ENCODE results near the gene CEMIP.

CEMIP gene

GRCh38 chr15:80916056-80916455 lies 136.9 kb downstream of the CEMIP start:
- no peak for DNase-seq

DNA sequence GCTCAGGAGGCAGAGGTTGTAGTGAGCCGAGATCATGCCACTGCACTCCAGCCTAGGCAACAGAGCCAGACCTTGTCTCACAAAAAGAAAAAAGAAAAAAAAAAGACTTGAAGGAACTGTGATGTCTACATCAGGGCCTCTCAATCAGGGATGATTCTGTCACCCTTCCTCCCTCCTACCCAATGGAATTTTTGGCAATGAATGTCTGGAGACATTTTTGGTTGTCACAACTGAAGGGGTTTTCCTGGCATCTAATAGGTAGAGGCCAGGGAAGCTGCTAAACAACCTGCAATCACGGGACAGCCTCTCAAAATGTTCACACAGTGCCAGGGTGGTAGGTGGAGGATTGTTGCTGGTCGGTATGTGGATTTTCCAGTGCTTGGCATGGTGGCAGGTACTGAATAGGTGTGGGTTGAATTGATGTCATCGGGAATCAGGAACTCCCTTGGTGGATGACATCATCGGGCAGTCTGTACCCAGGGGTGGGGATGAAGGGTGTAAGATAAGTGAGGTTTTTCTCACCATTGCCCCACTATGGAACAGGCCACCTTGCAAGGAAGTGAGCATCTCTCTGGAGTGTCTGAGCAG lies 139.1 kb downstream of the CEMIP start:
- no peak for DNase-seq
- intact Hi-C loops (cut with DNase I): no loop called here

More at GRCh38 chr15:80916056-80916455, 136.9 kb downstream of the CEMIP start:
- intact Hi-C loops (cut with DNase I): no loop called here

DNA sequence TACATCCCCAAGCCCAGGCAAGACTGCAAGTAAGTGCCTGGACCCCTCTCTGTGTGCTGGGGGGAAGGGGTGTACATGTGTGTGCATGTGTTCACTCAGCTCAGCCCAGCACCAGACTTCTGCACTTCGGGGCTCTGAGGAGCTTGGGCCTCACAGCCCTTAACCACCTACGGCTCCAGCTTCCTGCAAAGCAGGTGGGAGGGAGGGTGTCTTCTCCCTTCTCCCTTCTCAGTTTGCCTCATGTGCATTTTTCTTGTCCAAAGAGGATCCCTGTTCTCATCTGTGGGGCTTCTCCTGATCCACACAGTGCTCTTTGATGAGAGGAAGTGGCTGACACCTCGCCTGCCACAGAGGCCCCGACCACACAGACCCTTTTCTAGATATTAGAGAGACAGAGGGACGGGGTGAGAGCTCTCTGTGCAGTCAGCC lies 141.1 kb downstream of the CEMIP start:
- no peak for DNase-seq
- intact Hi-C loops (cut with DNase I): no loop called here

DNA sequence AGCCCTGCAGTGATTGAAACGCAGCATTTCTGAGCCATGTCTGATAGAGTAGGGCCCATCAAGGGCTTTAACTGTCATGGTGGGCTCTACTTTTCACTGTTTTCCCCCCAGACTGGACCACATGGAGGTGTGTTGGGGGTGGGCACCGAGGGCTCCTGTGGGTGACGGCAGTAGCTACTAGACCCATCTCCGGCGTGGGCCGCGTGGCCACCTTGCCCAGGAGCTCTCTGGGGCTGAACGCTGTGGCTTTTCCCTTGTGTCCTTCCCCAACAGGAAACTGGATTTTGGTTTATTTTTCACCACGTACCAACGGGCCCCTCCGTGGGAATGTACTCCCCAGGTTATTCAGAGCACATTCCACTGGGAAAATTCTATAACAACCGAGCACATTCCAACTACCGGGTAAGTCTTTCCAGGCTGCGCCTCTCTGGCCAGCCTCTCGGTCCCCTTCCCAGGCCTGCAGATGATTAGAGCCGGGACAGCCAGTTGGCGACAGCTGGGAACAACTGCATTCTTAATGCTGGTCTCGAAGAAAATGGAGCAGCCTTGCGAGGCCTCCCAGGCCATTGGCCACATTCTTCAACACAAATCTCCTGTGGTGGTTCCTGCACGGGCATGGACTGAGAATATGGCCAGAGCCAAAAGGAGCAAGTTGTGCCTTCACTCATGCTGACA lies 142.7 kb downstream of the CEMIP start:
- intact Hi-C loops (cut with DNase I): no loop called here
- DNase-seq: no peak

- intact Hi-C loops (cut with DNase I): no loop called here
- no peak for DNase-seq
Observed at GRCh38 chr15:80923668-80924067, 144.5 kb downstream of the CEMIP start.

- no peak for DNase-seq
- intact Hi-C loops (cut with DNase I): no loop called here
Observed at GRCh38 chr15:80924278-80924677, 145.1 kb downstream of the CEMIP start.

DNA sequence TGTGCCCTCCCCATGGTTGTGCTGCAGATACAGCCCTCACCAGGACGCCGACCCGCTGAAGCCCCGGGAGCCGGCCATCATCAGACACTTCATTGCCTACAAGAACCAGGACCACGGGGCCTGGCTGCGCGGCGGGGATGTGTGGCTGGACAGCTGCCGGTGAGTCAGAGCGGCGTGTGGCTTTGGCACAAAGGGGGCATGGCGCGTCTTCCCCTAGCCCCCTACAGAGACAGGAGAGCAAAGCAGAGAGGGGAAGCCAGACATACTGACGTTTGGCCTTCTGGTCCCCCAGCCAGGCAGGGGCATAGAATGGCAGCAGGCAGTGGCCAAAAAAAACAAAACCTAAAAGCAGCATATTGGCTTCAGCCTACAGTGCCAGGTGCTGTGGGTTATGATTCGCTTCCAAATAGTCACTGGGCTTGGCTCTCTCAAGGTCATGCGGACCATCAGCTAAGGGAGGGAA lies 146.5 kb downstream of the CEMIP start:
- intact Hi-C loops (cut with DNase I): no loop called here
- DNase-seq: peak in 1 of 10 donors; percentile 68

DNA sequence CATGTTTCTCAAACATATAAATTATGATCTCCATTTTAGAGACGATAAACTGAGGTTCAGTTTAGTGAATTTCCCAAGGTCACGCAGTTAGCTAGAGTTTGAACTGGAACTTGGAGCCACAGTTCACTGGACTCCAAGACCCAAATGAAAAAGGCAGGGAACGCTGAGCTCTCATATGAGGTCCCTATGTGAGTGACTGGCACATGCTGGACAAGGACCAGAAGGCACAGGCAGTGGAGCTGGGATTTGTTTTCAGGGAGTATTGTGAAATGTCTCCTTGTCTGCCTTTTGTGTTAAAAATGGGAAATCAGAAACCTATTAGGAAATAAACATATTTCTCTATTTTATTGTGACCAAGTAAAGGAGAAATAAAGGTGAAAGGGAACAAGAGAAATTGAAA lies 147.0 kb downstream of the CEMIP start:
- no peak for DNase-seq
- intact Hi-C loops (cut with DNase I): no loop called here

DNA sequence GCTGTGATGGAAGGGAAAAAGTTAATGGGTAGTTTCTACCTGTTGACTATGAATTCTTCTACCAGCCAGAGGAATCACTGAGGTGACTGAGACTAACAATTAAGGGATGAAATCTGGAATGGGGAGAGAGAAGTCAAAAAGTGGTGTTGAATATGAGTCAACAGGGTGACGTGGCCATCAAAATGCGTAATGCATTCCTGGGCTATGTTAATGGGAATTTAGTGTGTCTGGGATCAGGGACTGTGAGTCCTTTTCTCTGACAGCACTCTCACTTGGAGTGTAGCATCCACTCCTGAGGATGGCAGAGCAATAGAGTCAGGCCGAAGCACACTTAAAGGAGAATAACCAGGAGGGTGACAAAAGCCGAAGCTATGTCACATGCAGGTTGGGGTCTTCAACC lies 150.1 kb downstream of the CEMIP start:
- intact Hi-C loops (cut with DNase I): no loop called here
- no peak for DNase-seq

DNA sequence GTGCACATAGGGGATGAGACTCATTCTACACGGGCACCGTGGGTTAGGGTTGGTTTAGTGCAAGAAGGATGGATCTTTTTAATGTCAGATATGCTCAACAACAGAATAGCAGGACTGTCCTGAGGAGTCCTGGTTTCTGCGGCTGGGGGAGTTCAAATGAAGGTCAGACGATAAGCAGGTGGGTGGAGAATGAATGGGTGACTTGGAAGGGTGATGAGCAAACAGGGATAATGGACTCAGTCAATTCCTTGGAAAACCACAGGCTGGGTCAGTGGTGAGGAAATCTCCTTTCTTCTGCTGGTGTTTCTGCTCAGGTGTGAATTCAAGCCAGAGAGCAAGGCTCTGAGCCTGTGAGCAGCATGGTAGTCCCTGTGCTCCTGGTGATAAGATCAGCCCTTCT lies 150.5 kb downstream of the CEMIP start:
- no peak for DNase-seq
- intact Hi-C loops (cut with DNase I): no loop called here

DNA sequence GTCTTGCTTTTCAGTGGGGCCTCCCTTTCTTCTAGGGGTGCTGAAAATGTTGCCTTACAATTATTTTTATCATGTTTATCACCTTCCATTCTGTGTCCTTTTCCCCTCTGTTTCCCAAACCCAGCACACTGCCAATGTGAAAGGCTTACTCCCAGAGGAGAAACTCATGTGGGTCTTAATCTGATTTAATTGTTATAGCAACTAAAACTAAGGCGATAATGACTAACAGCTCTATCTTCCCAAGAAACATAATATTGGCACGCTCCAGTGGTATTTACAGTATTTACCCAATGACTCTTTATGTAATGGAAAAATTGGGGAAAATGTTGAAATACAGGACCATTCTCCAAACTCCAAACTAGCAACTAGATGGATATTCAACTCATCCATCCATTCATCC lies 152.0 kb downstream of the CEMIP start:
- no peak for DNase-seq
- intact Hi-C loops (cut with DNase I): no loop called here

DNA sequence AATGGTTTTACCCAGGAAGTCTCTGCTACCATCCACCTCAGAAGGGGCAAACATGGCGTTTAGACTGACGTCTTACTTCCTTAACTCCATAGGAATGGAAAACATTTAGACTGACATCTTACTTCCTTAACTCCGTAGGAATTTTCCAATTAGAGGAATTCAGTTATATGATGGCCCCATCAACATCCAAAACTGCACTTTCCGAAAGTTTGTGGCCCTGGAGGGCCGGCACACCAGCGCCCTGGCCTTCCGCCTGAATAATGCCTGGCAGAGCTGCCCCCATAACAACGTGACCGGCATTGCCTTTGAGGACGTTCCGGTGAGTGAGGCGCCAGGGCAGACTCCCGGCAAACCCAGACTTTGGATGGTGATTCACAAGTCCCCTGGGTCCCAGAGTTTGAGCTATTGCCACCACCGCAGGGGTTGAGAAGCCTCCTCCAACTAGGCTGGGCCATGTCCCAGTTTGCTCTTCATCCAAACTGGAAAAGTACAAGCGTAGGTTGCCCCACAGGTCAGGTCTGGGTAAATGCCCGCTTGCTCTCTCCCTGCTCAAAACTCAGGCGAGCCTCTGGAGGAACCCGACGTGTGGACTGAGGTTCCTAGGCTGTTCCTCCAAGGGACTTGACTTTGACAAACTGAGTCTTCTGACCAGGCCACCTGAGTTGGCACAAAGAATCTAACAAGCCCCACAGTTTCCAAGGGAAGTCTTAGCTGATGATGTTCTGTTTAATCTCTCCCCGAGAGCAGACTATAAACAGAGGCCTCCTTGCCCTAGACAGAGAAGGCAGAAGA lies 152.7 kb downstream of the CEMIP start:
- DNase-seq: no peak
- intact Hi-C loops (cut with DNase I): no loop called here

DNA sequence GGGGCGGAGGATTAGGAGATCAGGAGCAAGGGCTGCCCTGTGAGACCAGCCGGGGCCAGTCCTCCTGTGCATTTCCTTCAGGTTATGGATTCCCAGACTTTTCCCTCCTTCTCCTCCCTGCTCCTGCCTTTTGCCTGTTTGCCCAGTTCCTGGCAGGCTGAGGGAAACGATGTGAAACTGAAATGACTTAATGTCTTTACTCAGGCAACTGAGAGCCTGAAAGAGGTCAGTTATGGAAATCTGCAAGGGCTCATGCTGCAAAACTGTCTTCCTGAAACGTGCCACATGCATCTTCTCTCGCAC lies 153.3 kb downstream of the CEMIP start:
- no peak for DNase-seq
- intact Hi-C loops (cut with DNase I): no loop called here

DNA sequence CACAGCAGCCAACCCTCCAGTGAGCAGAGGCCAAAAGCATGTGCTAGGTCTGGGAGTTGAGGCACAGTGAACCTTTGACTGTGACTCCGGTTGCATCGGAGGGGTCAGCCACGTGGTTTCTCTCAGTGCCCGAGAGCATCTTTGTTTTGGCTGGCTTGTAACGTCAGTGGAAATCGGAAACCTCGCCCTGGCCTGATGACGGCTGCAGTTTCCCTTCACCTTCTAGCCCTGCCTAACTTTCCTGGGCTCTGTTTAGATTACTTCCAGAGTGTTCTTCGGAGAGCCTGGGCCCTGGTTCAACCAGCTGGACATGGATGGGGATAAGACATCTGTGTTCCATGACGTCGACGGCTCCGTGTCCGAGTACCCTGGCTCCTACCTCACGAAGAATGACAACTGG lies 153.8 kb downstream of the CEMIP start:
- intact Hi-C loops (cut with DNase I): no loop called here
- DNase-seq: no peak

DNA sequence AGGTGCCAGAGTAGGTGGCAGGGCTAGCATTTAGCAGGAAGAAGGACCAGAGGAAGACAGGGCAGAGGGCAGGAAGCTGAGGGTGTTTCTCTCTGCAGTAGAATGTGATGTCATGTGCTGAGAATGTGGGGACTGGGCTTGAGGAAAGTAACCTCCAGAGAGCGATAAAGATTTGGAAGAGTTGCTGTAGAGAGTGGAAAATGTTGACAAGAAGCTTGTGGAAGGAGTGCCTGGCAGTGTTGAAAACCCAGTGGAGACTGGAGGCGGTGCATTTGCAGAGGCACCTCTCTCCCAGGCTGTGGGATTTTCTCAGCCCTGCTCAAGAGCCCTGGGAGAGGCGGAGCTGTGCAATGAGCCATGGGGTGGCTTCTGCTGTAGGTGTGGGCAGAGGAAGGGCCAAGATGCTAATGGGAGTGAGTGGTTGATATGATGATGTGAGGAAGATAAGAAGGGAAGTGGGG lies 155.6 kb downstream of the CEMIP start:
- intact Hi-C loops (cut with DNase I): no loop called here
- DNase-seq: peak in 3 of 10 donors; percentile 11 to 88 (median 44)

DNA sequence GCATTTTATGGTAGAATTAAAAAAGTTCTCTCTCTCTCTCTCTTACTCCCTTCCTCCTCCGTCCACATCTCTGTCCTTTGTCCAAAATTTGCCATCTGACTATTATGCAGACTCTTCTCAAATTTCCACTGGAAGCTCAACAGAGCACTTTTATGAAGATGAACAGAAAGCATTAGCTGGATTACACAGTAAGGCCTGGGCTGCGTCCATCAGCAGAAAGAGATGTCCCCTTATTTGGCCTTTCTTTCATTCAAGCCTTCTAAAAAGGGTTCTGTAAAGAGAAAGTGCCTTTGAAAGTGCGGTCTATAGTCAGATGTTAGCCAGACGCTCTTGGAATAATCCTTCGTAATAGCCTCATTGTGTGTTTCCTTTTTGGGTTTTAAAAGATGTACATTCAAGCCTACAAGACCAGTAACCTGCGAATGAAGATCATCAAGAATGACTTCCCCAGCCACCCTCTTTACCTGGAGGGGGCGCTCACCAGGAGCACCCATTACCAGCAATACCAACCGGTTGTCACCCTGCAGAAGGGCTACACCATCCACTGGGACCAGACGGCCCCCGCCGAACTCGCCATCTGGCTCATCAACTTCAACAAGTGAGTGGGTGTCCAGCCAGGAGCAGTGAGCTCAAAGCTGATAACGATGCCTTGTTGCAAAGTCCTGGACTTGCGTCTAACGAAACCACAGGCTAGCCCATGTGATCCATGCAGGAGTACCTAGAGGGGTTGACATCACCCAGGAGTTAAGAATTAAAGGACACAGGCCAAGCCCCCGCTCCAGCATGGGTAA lies 157.3 kb downstream of the CEMIP start:
- intact Hi-C loops (cut with DNase I): no loop called here
- peak in 4 of 10 donors; percentile 14 to 89 (median 54) for DNase-seq

DNA sequence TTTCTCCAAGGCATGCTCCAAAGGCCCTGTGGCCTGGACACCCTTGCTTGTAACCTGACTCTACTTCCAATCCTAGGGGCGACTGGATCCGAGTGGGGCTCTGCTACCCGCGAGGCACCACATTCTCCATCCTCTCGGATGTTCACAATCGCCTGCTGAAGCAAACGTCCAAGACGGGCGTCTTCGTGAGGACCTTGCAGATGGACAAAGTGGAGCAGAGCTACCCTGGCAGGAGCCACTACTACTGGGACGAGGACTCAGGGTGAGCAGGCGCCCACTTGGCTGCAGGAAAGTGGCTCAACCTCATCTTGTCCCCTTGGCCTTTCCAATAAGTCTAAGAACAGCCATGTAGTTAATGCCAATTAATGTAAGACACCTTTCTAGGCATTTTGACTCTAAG lies 158.5 kb downstream of the CEMIP start:
- intact Hi-C loops (cut with DNase I): no loop called here
- DNase-seq: no peak

DNA sequence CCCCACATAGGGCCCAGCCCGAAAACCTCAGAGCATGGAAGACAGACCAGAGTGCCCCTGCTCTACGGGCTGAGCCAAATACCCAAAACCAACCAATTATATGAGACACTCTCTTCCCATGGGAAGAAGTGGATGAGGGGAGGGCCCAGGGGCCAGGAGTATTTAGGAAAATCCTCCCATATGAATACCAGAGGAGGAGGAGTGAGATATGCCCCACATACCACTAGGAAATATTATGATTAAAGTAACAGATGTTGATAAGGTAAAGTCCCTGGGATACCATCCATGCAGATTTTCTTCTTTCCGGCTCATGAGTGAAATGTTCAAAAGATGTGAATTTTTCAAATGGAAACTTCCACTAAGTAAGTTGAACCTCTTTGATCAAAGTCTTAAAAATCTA lies 160.0 kb downstream of the CEMIP start:
- DNase-seq: no peak
- intact Hi-C loops (cut with DNase I): no loop called here

GRCh38 chr15:80940331-80940730 lies 161.2 kb downstream of the CEMIP start:
- intact Hi-C loops (cut with DNase I): no loop called here
- no peak for DNase-seq

GRCh38 chr15:80940851-80941250 lies 161.7 kb downstream of the CEMIP start:
- intact Hi-C loops (cut with DNase I): no loop called here
- DNase-seq: no peak

DNA sequence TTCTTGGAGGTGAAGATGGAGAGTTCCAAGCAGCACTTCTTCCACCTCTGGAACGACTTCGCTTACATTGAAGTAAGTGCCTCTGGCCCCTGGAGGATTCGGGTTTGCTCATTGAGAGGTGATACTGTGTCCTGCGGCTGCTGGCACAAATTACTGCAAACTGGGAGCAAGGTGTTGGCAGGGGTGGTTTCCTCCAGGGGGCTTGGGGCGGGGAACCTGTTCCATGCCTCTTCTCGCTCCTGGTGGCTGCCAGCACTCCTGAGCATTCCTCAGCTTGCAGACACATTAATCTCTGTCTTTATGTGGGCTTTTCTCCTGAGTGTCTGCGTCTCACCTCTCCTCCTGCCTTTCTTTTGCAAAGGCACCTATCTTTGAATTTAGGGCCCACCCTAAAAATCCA lies 163.1 kb downstream of the CEMIP start:
- intact Hi-C loops (cut with DNase I): no loop called here
- peak in 1 of 10 donors; percentile 75 for DNase-seq
